HEK293T (cell line): ENCODE measurements around the gene KIF26B.

Source experiments
- BHLHE40 ChIP-seq: fragments of 450-650 bp; IDR thresholded peaks from 2 replicates; pipeline ENCODE4 v1.6.1; 2016; ENCODE audit warnings: mild to moderate bottlenecking, moderate library complexity, borderline replicate concordance
- FOXM1 ChIP-seq: fragments of 450-650 bp; IDR thresholded peaks from 2 replicates; pipeline ENCODE4 v1.6.1; 2017; ENCODE audit warnings: mild to moderate bottlenecking, borderline replicate concordance
- HDGF ChIP-seq: fragments of 450-650 bp; IDR thresholded peaks from 2 replicates; pipeline ENCODE4 v1.6.1; 2017; ENCODE audit warnings: antibody characterized with exemption, borderline replicate concordance
- PKNOX1 ChIP-seq: fragments of 450-650 bp; IDR thresholded peaks from 2 replicates; pipeline ENCODE4 v1.6.1; 2016

GRCh38 chr1:245110406-245110805 is 44.4 kb upstream of the KIF26B start:
- TF ChIP-seq PKNOX1 (no peak), FOXM1 (no peak), HDGF (no peak), BHLHE40 (no peak)
